ENCODE data around the gene SP3. TPM values are rescaled to one million over a fixed set of nuclear protein-coding genes. Genes with fewer than 3 reads are reported as not detected.

SP3 gene
- polyA plus RNA-seq, 3 donors: 44.8 to 66.2 (median 54.2) TPM

GRCh38 chr2:173858291-173858731 lies 106.9 kb downstream of the SP3 start:
- H4K20me1 ChIP-seq (ENCODE audit: insufficient read depth, low read length): no peaks in the 10 kb centered on the region
- H3K36me3 ChIP-seq (replicated peaks in 1 of 2; ENCODE audit: control insufficient read depth in 1 of 2, insufficient read depth in 2 of 2, low read length in 2 of 2): no peaks in the 10 kb centered on the region
- H3K27ac ChIP-seq (ENCODE audit: low read depth in 1 of 2, low read length in 2 of 2): no peak overlapping the region
- no peaks in the 10 kb centered on the region for H3K79me2 ChIP-seq (ENCODE audit: insufficient read depth, low read length)
- H3K9me3 Mint-ChIP-seq: peaks cover 0 to 6% (median 0%) of the 10 kb centered on the region in 7 donors
- no peaks in the 10 kb centered on the region for H3K27me3 ChIP-seq (ENCODE audit: control insufficient read depth in 2 of 2, insufficient read depth in 2 of 2, low read length in 2 of 2)
- WGBS (ENCODE audit: insufficient coverage): 60% methylated on average over 8 of the region's 10 CpGs
- no peaks in the 10 kb centered on the region for H3K9me3 ChIP-seq (replicated peaks in 1 of 2; ENCODE audit: control insufficient read depth in 1 of 2, insufficient read depth in 1 of 2, low read length in 2 of 2)
- H3K4me1 ChIP-seq (ENCODE audit: control insufficient read depth in 1 of 2, insufficient read depth in 2 of 2, low read length in 2 of 2): peaks cover 12 to 14% of the 10 kb centered on the region in 2 donors
- no peak overlapping the region for H3K9ac ChIP-seq (ENCODE audit: insufficient read depth, low read length, poor library complexity, severe bottlenecking)
- H3K27me3 Mint-ChIP-seq (ENCODE audit: low read depth in 3 of 3): peaks cover under 1 to 6% (median 3%) of the 10 kb centered on the region in 3 donors
- H3K4me3 ChIP-seq (replicated peaks in 1 of 3; ENCODE audit: low read depth in 2 of 3, low read length in 3 of 3): no peak overlapping the region
- no peak overlapping the region for H3K27ac Mint-ChIP-seq
- intact Hi-C loops (cut with micrococcal nuclease): no loop called here
- no peak overlapping the region for H3K4me3 Mint-ChIP-seq
- H2AFZ ChIP-seq (ENCODE audit: insufficient read depth, low read depth, low read length, poor library complexity, severe bottlenecking): no peak overlapping the region
- peaks cover 25% of the 10 kb centered on the region for H3K4me1 Mint-ChIP-seq
- no peak for DNase-seq
- H3K4me2 ChIP-seq (replicated peaks; ENCODE audit: extremely low read depth, low read length, poor library complexity, severe bottlenecking): no peak overlapping the region
- no peak for TF ChIP-seq CTCF (IDR thresholded peaks at IDR 0.05)
- H3K36me3 Mint-ChIP-seq: no peaks in the 10 kb centered on the region

All from CD14-positive monocyte (primary cell).